ENCODE measurements around the gene NR1D1. TPM values are rescaled to one million over a fixed set of nuclear protein-coding genes. Genes with fewer than 3 reads are reported as not detected.
A peak's percentile ranks its signal among the peaks of the same experiment; 100 is the strongest.

The NR1D1 gene
- total RNA-seq, 1 experiment from 2014 or later: 8.8 TPM

GRCh38 chr17:40065769-40066510, 34.4 kb downstream of the NR1D1 start:
- H3K27ac ChIP-seq (ENCODE audit: low read length): no peak overlapping the region
- BruUV-seq (replicated peaks): no TSS peak
- peaks cover 54% of the 10 kb centered on the region for H3K4me1 ChIP-seq (ENCODE audit: control insufficient read depth, insufficient read depth, low read length)
- ATAC-seq (no peak), DNase-seq (ENCODE audit: low read depth, low spot score) (no peak)
- in situ Hi-C loops (cut with HindIII; ENCODE audit: low pct_unique_long_range_greater_than_20kb, low sequenced_read_pairs): no loop called here
- intact Hi-C loops (cut with micrococcal nuclease; ENCODE audit: unreplicated experiment): no loop called here
- CTCF ChIA-PET: interaction anchor here (0.6 to 2.0 kb wide), 4 partner anchors 9 to 568 kb away, joined by 4 to 17 read pairs (median 6); no protein-coding TSS in a partner anchor
- POLR2A ChIA-PET: interaction anchor here (0.6 kb wide), 2 partner anchors 12 to 56 kb away, joined by 3 read pairs; partner anchors contain the start of genes MED24 and MSL1
- H3K9me3 ChIP-seq (ENCODE audit: control insufficient read depth, insufficient read depth, low read depth, low read length): no peaks in the 10 kb centered on the region
- no peak overlapping the region for H3K4me3 ChIP-seq (ENCODE audit: low read depth in 2 of 2, low read length in 2 of 2)
- no peak for TF ChIP-seq POLR2AphosphoS5 (IDR thresholded peaks at IDR 0.05; ENCODE audit: low read depth, low read length)
- TF ChIP-seq, protein P1, sequence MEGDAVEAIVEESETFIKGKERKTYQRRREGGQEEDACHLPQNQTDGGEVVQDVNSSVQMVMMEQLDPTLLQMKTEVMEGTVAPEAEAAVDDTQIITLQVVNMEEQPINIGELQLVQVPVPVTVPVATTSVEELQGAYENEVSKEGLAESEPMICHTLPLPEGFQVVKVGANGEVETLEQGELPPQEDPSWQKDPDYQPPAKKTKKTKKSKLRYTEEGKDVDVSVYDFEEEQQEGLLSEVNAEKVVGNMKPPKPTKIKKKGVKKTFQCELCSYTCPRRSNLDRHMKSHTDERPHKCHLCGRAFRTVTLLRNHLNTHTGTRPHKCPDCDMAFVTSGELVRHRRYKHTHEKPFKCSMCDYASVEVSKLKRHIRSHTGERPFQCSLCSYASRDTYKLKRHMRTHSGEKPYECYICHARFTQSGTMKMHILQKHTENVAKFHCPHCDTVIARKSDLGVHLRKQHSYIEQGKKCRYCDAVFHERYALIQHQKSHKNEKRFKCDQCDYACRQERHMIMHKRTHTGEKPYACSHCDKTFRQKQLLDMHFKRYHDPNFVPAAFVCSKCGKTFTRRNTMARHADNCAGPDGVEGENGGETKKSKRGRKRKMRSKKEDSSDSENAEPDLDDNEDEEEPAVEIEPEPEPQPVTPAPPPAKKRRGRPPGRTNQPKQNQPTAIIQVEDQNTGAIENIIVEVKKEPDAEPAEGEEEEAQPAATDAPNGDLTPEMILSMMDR (IDR thresholded peaks at IDR 0.05): no peak
- no peak for TF ChIP-seq SIN3A (IDR thresholded peaks at IDR 0.05; ENCODE audit: borderline replicate concordance, insufficient read depth, low read depth, low read length)
- TF ChIP-seq, protein P2, sequence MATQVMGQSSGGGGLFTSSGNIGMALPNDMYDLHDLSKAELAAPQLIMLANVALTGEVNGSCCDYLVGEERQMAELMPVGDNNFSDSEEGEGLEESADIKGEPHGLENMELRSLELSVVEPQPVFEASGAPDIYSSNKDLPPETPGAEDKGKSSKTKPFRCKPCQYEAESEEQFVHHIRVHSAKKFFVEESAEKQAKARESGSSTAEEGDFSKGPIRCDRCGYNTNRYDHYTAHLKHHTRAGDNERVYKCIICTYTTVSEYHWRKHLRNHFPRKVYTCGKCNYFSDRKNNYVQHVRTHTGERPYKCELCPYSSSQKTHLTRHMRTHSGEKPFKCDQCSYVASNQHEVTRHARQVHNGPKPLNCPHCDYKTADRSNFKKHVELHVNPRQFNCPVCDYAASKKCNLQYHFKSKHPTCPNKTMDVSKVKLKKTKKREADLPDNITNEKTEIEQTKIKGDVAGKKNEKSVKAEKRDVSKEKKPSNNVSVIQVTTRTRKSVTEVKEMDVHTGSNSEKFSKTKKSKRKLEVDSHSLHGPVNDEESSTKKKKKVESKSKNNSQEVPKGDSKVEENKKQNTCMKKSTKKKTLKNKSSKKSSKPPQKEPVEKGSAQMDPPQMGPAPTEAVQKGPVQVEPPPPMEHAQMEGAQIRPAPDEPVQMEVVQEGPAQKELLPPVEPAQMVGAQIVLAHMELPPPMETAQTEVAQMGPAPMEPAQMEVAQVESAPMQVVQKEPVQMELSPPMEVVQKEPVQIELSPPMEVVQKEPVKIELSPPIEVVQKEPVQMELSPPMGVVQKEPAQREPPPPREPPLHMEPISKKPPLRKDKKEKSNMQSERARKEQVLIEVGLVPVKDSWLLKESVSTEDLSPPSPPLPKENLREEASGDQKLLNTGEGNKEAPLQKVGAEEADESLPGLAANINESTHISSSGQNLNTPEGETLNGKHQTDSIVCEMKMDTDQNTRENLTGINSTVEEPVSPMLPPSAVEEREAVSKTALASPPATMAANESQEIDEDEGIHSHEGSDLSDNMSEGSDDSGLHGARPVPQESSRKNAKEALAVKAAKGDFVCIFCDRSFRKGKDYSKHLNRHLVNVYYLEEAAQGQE (IDR thresholded peaks at IDR 0.05; ENCODE audit: insufficient read depth in 1 of 2, low read depth in 2 of 2, low read length in 1 of 2): no peak
- no peak for TF ChIP-seq TCF7L2 (IDR thresholded peaks at IDR 0.05; ENCODE audit: low read depth, low read length)
- H3K27me3 ChIP-seq (ENCODE audit: control insufficient read depth, insufficient read depth, low read length): no peaks in the 10 kb centered on the region
- no peaks in the 10 kb centered on the region for H3K36me3 ChIP-seq (ENCODE audit: control insufficient read depth, insufficient read depth, low read length)

DNA sequence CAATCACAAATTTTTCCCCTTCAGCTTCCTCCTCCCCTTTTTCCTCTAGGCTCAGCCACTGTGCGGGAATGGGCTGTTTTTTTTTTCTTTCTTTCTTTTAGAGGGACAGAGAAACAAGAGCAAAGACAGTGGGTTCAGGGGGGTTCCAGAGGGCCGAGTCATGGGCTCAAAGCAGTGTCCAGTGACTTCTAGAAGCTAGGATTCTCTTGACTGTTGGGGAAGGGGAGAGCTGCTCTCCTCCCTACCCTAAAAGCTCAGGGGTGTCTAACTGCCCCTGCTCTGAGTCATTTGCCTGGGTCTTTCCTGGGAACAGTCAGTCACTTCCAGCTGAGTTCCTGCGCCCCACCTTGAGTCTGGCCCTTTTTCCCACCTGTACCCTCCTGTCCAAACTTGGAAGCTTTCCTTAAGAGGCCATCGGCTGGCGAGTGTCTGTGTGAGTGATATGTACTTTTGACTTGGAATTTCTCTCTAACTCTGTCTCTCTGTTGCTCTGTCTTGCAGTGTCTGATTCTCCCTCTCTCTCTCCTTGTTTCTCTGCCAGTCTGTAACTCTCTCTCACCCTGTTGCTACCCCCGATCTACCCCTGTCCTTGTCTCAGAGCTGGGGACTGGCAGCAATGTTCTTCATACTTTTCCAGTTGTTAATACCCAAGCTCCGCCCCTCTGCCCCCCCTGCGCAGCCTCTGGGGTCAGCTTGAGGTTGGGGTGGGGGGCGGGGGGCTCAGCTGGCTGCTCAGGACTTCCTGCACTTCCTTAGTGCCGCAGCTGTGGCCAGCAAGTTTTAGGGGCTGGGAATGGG, 35.2 kb downstream of the NR1D1 start:
- in situ Hi-C loops (cut with HindIII; ENCODE audit: low pct_unique_long_range_greater_than_20kb, low sequenced_read_pairs): no loop called here
- TF ChIP-seq POLR2AphosphoS5 (IDR thresholded peaks at IDR 0.05; ENCODE audit: low read depth, low read length) (no peak), SIN3A (IDR thresholded peaks at IDR 0.05; ENCODE audit: borderline replicate concordance, insufficient read depth, low read depth, low read length) (no peak), TCF7L2 (IDR thresholded peaks at IDR 0.05; ENCODE audit: low read depth, low read length) (no peak)
- TF ChIP-seq, protein P1 (IDR thresholded peaks at IDR 0.05): no peak
- TF ChIP-seq, protein P2 (IDR thresholded peaks at IDR 0.05; ENCODE audit: insufficient read depth in 1 of 2, low read depth in 2 of 2, low read length in 1 of 2): no peak
- DNase-seq (ENCODE audit: low read depth, low spot score) (no peak), ATAC-seq (no peak)
- BruUV-seq (replicated peaks): no TSS peak
- intact Hi-C loops (cut with micrococcal nuclease; ENCODE audit: unreplicated experiment): no loop called here
- peak overlapping the region in 1 of 2 experiments; percentile 23; a peak in 2 of 4 replicates for H3K4me3 ChIP-seq (ENCODE audit: low read depth in 2 of 2, low read length in 2 of 2)
- POLR2A ChIA-PET: interaction anchor here (0.6 to 0.9 kb wide), 3 partner anchors 9 to 133 kb away, joined by 3 read pairs; partner anchors contain the start of gene MED24
- CTCF ChIA-PET: interaction anchor here (0.6 to 2.0 kb wide), 6 partner anchors 10 to 398 kb away, joined by 3 to 9 read pairs (median 5); no protein-coding TSS in a partner anchor
- peak overlapping the region; percentile 7; the same call in 1 of the 2 replicates for H3K27ac ChIP-seq (ENCODE audit: low read length)
- H3K4me1 ChIP-seq (ENCODE audit: control insufficient read depth, insufficient read depth, low read length): peaks cover 46% of the 10 kb centered on the region
- H3K36me3 ChIP-seq (ENCODE audit: control insufficient read depth, insufficient read depth, low read length): no peaks in the 10 kb centered on the region
- no peaks in the 10 kb centered on the region for H3K9me3 ChIP-seq (ENCODE audit: control insufficient read depth, insufficient read depth, low read depth, low read length)
- no peaks in the 10 kb centered on the region for H3K27me3 ChIP-seq (ENCODE audit: control insufficient read depth, insufficient read depth, low read length)
